B cell (primary cell): ENCODE measurements around the gene NR2E3.

Source experiments
- CTCF ChIP-seq: fragments of 200-600 bp; IDR thresholded peaks from one replicate; pipeline ENCODE4 v1.8.0; 2022; ENCODE audit warnings: antibody characterized with exemption, mild to moderate bottlenecking
- EZH2 ChIP-seq: IDR thresholded peaks from 2 replicates; pipeline ENCODE4 v1.6.1; 2012; ENCODE audit warnings: borderline replicate concordance, low read depth, mild to moderate bottlenecking, moderate library complexity, low read length; ENCODE audit not compliant: insufficient read depth, poor library complexity, severe bottlenecking

DNA sequence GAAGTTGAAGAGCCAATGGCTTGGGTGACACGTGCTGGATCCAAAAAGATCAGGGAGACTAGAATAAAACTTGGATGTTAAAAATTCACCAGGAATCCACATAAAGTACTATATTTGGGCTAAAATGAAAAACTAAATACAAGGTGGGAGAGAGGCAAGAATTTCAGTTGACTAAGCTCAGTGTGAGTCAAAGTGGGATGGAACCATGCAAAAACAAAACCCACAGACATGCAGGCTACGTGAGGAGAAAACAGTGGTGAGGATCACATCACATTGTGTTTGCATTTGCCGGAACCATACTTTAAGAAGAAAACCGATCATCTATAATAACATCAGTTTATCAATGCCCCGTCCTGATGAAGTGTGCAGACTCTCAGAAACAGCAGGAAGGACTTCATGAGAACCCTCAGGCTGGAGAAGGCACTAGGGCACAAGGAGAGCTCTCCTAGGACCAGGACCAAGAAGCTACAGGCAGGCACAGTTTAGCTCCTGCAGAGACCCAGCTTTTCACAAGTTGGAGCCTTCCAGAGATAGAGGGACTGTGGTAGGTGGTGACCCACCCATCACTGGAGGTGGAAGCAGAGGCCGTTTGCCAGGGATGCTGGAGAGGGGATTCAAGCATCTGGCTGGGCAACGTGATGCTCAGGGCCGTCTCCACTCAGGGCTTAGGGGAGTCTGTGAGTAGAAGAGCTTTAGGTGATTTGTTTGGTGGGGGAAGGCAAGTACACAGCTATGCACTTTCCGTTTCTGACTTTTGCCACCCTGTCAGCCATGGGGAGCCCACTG, 29.0 kb upstream of the NR2E3 start:
- TF ChIP-seq CTCF (no peak), EZH2 (no peak)
